ENCODE data around the gene DIP2A.

DNA sequence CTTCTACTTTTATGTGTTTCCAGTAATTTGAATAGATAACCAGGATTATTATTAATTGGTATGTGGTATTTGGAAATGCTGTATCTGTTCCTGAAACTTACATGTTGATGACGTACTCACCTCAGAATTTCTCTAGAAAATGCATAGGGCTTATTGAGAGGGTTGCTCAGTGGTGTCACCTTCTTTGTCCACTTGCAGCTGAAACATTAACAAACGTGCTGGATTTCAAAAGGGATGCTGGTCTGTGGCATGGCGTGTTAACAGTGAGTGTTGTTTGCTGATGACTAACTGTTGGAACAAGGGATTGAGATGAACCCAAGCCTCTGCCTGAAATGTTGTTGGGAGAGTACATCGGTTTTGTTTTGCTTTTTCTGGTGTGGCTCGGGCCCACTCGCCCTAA lies 78.3 kb downstream of the DIP2A start:
- TF ChIP-seq RFX5 (IDR thresholded peaks at IDR 0.05; ENCODE audit: borderline replicate concordance, low read depth, low read length) = no peak
- TF ChIP-seq, protein P1, sequence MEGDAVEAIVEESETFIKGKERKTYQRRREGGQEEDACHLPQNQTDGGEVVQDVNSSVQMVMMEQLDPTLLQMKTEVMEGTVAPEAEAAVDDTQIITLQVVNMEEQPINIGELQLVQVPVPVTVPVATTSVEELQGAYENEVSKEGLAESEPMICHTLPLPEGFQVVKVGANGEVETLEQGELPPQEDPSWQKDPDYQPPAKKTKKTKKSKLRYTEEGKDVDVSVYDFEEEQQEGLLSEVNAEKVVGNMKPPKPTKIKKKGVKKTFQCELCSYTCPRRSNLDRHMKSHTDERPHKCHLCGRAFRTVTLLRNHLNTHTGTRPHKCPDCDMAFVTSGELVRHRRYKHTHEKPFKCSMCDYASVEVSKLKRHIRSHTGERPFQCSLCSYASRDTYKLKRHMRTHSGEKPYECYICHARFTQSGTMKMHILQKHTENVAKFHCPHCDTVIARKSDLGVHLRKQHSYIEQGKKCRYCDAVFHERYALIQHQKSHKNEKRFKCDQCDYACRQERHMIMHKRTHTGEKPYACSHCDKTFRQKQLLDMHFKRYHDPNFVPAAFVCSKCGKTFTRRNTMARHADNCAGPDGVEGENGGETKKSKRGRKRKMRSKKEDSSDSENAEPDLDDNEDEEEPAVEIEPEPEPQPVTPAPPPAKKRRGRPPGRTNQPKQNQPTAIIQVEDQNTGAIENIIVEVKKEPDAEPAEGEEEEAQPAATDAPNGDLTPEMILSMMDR (IDR thresholded peaks at IDR 0.05; ENCODE audit: control extremely low read depth in 1 of 3, insufficient read depth in 1 of 3, low read depth in 1 of 3, low read length in 3 of 3) = no peak
- TF ChIP-seq POLR2AphosphoS5 (IDR thresholded peaks at IDR 0.05; ENCODE audit: low read depth, low read length) = no peak
- TF ChIP-seq EZH2 (IDR thresholded peaks at IDR 0.05; ENCODE audit: low read depth, low read length, severe bottlenecking) = no peak
- no peak for TF ChIP-seq KDM1A (IDR thresholded peaks at IDR 0.05; ENCODE audit: borderline replicate concordance, low read length)
- no peak for TF ChIP-seq GABPA (IDR thresholded peaks at IDR 0.05; ENCODE audit: borderline replicate concordance, insufficient read depth, low read length)
